IPS DF 19.7 (cell line): ENCODE results near the gene ETV5.

Source experiments
- DNase-seq: peaks from one replicate; pipeline ENCODE4 v3.0.0-alpha.2; 2013; ENCODE audit warnings: low read depth, low spot score

Gene ETV5

GRCh38 chr3:186095561-186096081 is 13.3 kb downstream of the ETV5 start:
- DNase-seq: no peak

GRCh38 chr3:186094696-186095425 is 14.0 kb downstream of the ETV5 start:
- no peak for DNase-seq

- DNase-seq: no peak
Measured at GRCh38 chr3:186094271-186094670, 14.6 kb downstream of the ETV5 start.

GRCh38 chr3:186093271-186093900 is 15.5 kb downstream of the ETV5 start:
- no peak for DNase-seq

- DNase-seq: no peak
Measured at GRCh38 chr3:186092360-186093070, 16.4 kb downstream of the ETV5 start.

GRCh38 chr3:186090901-186091300 is 18.0 kb downstream of the ETV5 start:
- no peak for DNase-seq

GRCh38 chr3:186088335-186088734 is 20.6 kb downstream of the ETV5 start:
- DNase-seq: no peak

GRCh38 chr3:186084264-186084663 is 24.6 kb downstream of the ETV5 start:
- DNase-seq: no peak

- no peak for DNase-seq
Measured at GRCh38 chr3:186083746-186084145, 25.1 kb downstream of the ETV5 start.

- DNase-seq: no peak
Measured at GRCh38 chr3:186082150-186082549, 26.7 kb downstream of the ETV5 start.

GRCh38 chr3:186081678-186082077 is 27.2 kb downstream of the ETV5 start:
- DNase-seq: no peak

- no peak for DNase-seq
Measured at GRCh38 chr3:186080849-186081438, 27.9 kb downstream of the ETV5 start.

- no peak for DNase-seq
Measured at GRCh38 chr3:186079925-186080324, 29.0 kb downstream of the ETV5 start.

GRCh38 chr3:186077466-186077865 is 31.4 kb downstream of the ETV5 start:
- no peak for DNase-seq

GRCh38 chr3:186075931-186076567 is 32.8 kb downstream of the ETV5 start:
- no peak for DNase-seq

- DNase-seq: no peak
Measured at GRCh38 chr3:186075489-186075888, 33.4 kb downstream of the ETV5 start.

GRCh38 chr3:186073641-186074040 is 35.2 kb downstream of the ETV5 start:
- no peak for DNase-seq

GRCh38 chr3:186070996-186071395 is 37.9 kb downstream of the ETV5 start:
- no peak for DNase-seq

- no peak for DNase-seq
Measured at GRCh38 chr3:186070550-186070949, 38.3 kb downstream of the ETV5 start.

GRCh38 chr3:186070133-186070532 is 38.8 kb downstream of the ETV5 start:
- DNase-seq: no peak

GRCh38 chr3:186069199-186069598 is 39.7 kb downstream of the ETV5 start:
- no peak for DNase-seq

GRCh38 chr3:186068243-186068552 is 40.7 kb downstream of the ETV5 start:
- DNase-seq: no peak
